ENCODE measurements around the gene CELF2. TPM values are rescaled to one million over a fixed set of nuclear protein-coding genes. Genes with fewer than 3 reads are reported as not detected.

The CELF2 gene
- total RNA-seq, 1 experiment from 2014 or later: not detected

- Histone ChIP-seq H3K4me1 (replicated peaks) (peaks cover 27% of the 10 kb centered on the region), H3K36me3 (no peaks in the 10 kb centered on the region), H3K9me3 (replicated peaks) (no peaks in the 10 kb centered on the region), H3K27ac (no peak overlapping the region), H3K4me3 (no peak overlapping the region), H3K27me3 (replicated peaks) (no peaks in the 10 kb centered on the region)
- DNase-seq (ENCODE audit: low read depth in 1 of 2, low spot score in 2 of 2): peak in 1 of 2 experiments; percentile 14
These were observed 308.1 kb downstream of the CELF2 start for GRCh38 chr10:11325817-11326216.

DNA sequence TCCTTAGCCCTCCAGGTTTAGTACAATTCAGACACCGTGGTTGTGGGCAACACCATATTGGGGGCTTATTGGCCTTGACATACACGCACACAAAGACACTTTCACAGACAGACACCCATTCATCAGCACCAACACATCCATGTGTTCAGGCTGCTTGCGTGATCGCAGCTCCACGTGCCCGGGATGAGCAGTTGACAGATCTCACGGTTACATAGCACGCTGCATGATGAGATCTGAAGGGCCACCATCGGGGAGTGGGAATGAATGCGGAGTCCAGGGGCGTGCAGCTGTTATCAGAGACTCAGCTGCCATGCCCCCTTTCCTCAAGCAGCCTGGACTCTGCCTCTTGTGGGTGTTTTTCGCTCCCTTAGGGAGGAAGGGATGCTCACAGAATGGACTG is 308.6 kb downstream of the CELF2 start:
- no peak overlapping the region for H3K27ac ChIP-seq
- no peaks in the 10 kb centered on the region for H3K27me3 ChIP-seq (replicated peaks)
- H3K4me1 ChIP-seq (replicated peaks): peaks cover 27% of the 10 kb centered on the region
- no peaks in the 10 kb centered on the region for H3K9me3 ChIP-seq (replicated peaks)
- DNase-seq (ENCODE audit: low read depth in 1 of 2, low spot score in 2 of 2): no peak
- H3K36me3 ChIP-seq: no peaks in the 10 kb centered on the region
- H3K4me3 ChIP-seq: no peak overlapping the region

GRCh38 chr10:11326913-11327616 is 309.4 kb downstream of the CELF2 start:
- H3K4me3 ChIP-seq: no peak overlapping the region
- no peak for DNase-seq (ENCODE audit: low read depth in 1 of 2, low spot score in 2 of 2)
- H3K36me3 ChIP-seq: no peaks in the 10 kb centered on the region
- no peaks in the 10 kb centered on the region for H3K9me3 ChIP-seq (replicated peaks)
- no peak overlapping the region for H3K27ac ChIP-seq
- peaks cover 32% of the 10 kb centered on the region for H3K4me1 ChIP-seq (replicated peaks)
- no peaks in the 10 kb centered on the region for H3K27me3 ChIP-seq (replicated peaks)

DNA sequence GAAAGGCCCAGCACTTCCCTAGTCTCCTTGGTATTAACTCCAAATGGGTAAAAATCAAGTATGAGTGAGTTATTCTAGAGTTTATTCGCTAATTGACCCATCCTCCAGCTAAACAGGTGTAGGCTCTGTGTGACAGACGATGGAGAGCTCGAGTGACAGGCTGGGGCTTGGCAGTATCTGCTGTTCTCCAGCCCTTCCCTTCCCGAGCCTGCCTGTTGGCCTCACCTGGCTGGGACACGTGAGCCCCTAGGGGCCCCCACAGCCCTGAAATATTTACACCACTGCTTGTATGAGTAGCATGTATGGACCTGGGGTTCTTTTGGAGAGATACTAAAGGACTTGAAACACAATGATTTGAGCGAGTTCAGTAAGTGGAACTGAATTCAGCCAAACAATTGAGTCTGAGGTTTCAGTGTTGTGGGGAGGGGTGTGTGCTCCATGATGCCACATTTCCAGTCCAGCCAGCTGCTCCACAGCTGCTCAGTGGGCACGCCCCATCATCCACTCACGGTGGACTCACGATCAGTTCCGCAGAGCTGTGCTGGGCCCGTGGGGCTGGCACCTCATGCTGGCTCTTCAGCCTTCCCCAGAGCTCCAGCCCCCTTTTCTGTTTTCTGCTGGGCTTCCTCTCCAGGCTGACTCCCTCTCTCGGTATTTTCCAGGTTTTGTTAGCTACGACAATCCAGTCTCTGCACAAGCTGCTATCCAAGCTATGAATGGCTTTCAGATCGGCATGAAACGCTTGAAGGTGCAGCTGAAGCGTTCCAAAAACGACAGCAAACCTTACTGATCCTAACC is 310.8 kb downstream of the CELF2 start:
- Histone ChIP-seq H3K27ac (peak overlapping the region; percentile 61), H3K9me3 (replicated peaks) (no peaks in the 10 kb centered on the region), H3K27me3 (replicated peaks) (no peaks in the 10 kb centered on the region), H3K36me3 (no peaks in the 10 kb centered on the region), H3K4me1 (replicated peaks) (peaks cover 32% of the 10 kb centered on the region), H3K4me3 (no peak overlapping the region)
- DNase-seq (ENCODE audit: low read depth in 1 of 2, low spot score in 2 of 2): no peak

DNA sequence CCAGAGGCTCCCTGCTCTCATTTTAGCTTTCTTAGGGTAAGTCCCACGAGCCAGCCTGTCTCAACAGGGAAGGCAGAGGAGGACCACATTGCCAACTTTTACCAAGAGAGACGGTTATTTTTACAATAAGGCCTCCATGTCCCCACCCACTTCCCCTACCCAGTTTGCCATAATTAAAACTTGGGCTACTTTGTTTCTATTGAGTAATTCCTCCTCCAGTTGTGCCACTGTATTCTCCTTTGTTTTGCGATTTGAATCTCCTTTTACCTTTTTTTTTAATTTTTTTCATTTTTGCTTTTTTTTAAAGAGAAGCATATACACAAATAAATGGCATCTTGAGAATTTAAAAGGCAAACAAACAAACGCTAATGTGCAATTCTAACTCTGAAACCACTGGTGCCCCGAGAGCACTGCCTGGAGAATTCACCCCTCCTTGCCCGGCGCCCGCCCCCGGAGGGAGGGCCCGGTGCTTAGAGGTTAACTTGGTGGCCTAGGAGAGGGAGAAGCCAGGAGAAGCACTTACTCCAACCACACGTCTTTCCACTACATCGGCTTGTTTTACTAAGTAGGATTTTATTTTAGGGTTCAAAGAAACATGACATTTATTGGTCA is 311.5 kb downstream of the CELF2 start:
- peak overlapping the region; percentile 61 for H3K27ac ChIP-seq
- peaks cover 32% of the 10 kb centered on the region for H3K4me1 ChIP-seq (replicated peaks)
- peak in 1 of 2 experiments; percentile 66 for DNase-seq (ENCODE audit: low read depth in 1 of 2, low spot score in 2 of 2)
- no peaks in the 10 kb centered on the region for H3K27me3 ChIP-seq (replicated peaks)
- no peaks in the 10 kb centered on the region for H3K9me3 ChIP-seq (replicated peaks)
- no peaks in the 10 kb centered on the region for H3K36me3 ChIP-seq
- no peak overlapping the region for H3K4me3 ChIP-seq

GRCh38 chr10:11330383-11331045 is 312.8 kb downstream of the CELF2 start:
- no peak overlapping the region for H3K4me3 ChIP-seq
- no peaks in the 10 kb centered on the region for H3K36me3 ChIP-seq
- DNase-seq (ENCODE audit: low read depth in 1 of 2, low spot score in 2 of 2): peak in 1 of 2 experiments; percentile 19
- peaks cover 32% of the 10 kb centered on the region for H3K4me1 ChIP-seq (replicated peaks)
- H3K27ac ChIP-seq: peak overlapping the region; percentile 0; the same call in 1 of the 2 replicates
- H3K9me3 ChIP-seq (replicated peaks): no peaks in the 10 kb centered on the region
- no peaks in the 10 kb centered on the region for H3K27me3 ChIP-seq (replicated peaks)

GRCh38 chr10:11331046-11331577 is 313.4 kb downstream of the CELF2 start:
- no peaks in the 10 kb centered on the region for H3K27me3 ChIP-seq (replicated peaks)
- no peak for DNase-seq (ENCODE audit: low read depth in 1 of 2, low spot score in 2 of 2)
- no peaks in the 10 kb centered on the region for H3K36me3 ChIP-seq
- H3K9me3 ChIP-seq (replicated peaks): no peaks in the 10 kb centered on the region
- H3K4me3 ChIP-seq: no peak overlapping the region
- peaks cover 28% of the 10 kb centered on the region for H3K4me1 ChIP-seq (replicated peaks)
- peak overlapping the region; percentile 0; the same call in 1 of the 2 replicates for H3K27ac ChIP-seq

DNA sequence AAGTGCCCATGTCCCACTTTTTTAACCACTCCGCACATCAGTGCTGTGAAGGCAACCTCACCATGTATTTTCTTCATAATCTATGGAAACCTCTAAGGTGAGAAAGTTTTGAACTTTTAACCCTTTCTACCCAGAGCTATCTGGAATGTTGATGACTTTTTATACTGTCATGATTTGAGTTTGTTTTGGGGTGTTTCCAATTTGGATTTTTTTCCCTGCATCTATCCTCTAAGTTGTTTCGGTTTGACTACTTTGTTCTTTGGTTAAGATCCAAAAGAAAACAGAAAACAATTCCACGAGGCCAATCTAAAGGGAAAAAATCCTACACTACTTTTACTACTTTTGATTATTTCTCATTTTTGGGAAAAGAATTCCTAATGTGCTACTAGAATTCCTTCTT is 314.1 kb downstream of the CELF2 start:
- Histone ChIP-seq H3K4me3 (no peak overlapping the region), H3K9me3 (replicated peaks) (no peaks in the 10 kb centered on the region), H3K4me1 (replicated peaks) (peaks cover 26% of the 10 kb centered on the region), H3K27ac (no peak overlapping the region), H3K36me3 (no peaks in the 10 kb centered on the region), H3K27me3 (replicated peaks) (no peaks in the 10 kb centered on the region)
- DNase-seq (ENCODE audit: low read depth in 1 of 2, low spot score in 2 of 2): peak in 1 of 2 experiments; percentile 6

GRCh38 chr10:11332846-11333245 is 315.2 kb downstream of the CELF2 start:
- Histone ChIP-seq H3K36me3 (no peaks in the 10 kb centered on the region), H3K27ac (no peak overlapping the region), H3K9me3 (replicated peaks) (no peaks in the 10 kb centered on the region), H3K4me1 (replicated peaks) (peaks cover 26% of the 10 kb centered on the region), H3K4me3 (no peak overlapping the region), H3K27me3 (replicated peaks) (no peaks in the 10 kb centered on the region)
- no peak for DNase-seq (ENCODE audit: low read depth in 1 of 2, low spot score in 2 of 2)

GRCh38 chr10:11334436-11334835 is 316.8 kb downstream of the CELF2 start:
- Histone ChIP-seq H3K27ac (no peak overlapping the region), H3K36me3 (no peaks in the 10 kb centered on the region), H3K4me1 (replicated peaks) (peaks cover 13% of the 10 kb centered on the region), H3K27me3 (replicated peaks) (no peaks in the 10 kb centered on the region), H3K9me3 (replicated peaks) (no peaks in the 10 kb centered on the region), H3K4me3 (no peak overlapping the region)
- no peak for DNase-seq (ENCODE audit: low read depth in 1 of 2, low spot score in 2 of 2)

GRCh38 chr10:11335167-11335652 is 317.5 kb downstream of the CELF2 start:
- no peak overlapping the region for H3K4me3 ChIP-seq
- H3K36me3 ChIP-seq: no peaks in the 10 kb centered on the region
- no peaks in the 10 kb centered on the region for H3K27me3 ChIP-seq (replicated peaks)
- H3K9me3 ChIP-seq (replicated peaks): no peaks in the 10 kb centered on the region
- H3K27ac ChIP-seq: no peak overlapping the region
- DNase-seq (ENCODE audit: low read depth in 1 of 2, low spot score in 2 of 2): no peak
- H3K4me1 ChIP-seq (replicated peaks): peaks cover 9% of the 10 kb centered on the region

DNA sequence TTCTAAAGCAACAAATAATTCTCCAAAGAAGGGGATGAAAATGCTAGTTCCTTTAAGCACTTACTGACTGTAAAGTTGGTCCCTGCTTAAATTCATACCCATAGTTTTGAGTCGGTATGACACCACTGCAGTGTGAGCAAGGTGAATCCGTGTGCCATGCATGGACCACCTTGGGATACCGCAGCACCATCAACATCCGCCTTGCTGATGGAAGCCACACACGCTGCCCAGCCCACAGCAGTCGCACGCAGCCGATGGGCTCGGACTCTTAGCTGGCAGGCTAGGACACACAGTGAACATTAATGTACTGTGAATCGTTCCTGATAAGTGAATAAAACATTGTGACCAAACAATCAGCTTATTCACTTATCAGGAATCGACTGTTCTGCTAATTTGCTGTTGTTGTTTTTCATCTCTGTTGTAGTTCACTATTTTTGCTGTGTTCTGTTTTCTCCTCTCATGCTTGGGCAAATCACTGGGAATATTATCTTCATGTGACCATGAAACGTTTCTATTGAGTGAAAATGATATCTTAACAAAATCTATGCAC is 318.3 kb downstream of the CELF2 start:
- Histone ChIP-seq H3K4me3 (no peak overlapping the region), H3K27me3 (replicated peaks) (no peaks in the 10 kb centered on the region), H3K36me3 (no peaks in the 10 kb centered on the region), H3K9me3 (replicated peaks) (no peaks in the 10 kb centered on the region), H3K4me1 (replicated peaks) (peaks cover 5% of the 10 kb centered on the region), H3K27ac (no peak overlapping the region)
- DNase-seq (ENCODE audit: low read depth in 1 of 2, low spot score in 2 of 2): no peak

DNA sequence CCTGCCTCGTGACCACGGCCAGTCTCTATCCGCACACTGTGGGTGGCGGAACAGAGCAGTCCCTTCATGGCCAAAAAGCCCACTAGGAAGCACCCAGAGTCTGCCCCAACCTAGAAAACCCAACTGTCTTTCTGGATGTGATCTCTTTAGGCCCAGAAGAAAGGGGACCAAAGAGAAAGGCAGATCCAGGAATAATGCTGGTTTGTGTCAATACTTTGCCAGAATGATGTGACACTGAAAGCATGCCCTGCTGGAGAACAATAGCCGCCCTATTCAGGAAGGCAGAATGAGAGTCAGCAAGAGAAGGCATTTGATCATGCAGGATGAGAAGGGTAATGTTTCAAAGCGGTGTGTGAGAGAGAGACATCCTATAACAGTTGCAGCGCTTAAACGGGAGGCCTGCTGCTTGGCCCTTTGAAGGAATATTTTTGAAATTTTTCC is 319.1 kb downstream of the CELF2 start:
- H3K9me3 ChIP-seq (replicated peaks): no peaks in the 10 kb centered on the region
- no peak overlapping the region for H3K27ac ChIP-seq
- peaks cover 2% of the 10 kb centered on the region for H3K4me1 ChIP-seq (replicated peaks)
- H3K4me3 ChIP-seq: no peak overlapping the region
- no peaks in the 10 kb centered on the region for H3K36me3 ChIP-seq
- DNase-seq (ENCODE audit: low read depth in 1 of 2, low spot score in 2 of 2): no peak
- H3K27me3 ChIP-seq (replicated peaks): no peaks in the 10 kb centered on the region
